GM18861 (cell line): ENCODE measurements around the gene ZNF227.
"Not testable (repeated sequence)": the region's sequence is repeated elsewhere in the genome, so short reads cannot be mapped to it uniquely, and the experiment has no call there.

Experiments used
- ATAC-seq: cut with Tn5 transposase; IDR thresholded peaks from one replicate; pipeline ENCODE4 v1.9.1; 2021; ENCODE audit not compliant: unreplicated experiment

ZNF227 gene

DNA sequence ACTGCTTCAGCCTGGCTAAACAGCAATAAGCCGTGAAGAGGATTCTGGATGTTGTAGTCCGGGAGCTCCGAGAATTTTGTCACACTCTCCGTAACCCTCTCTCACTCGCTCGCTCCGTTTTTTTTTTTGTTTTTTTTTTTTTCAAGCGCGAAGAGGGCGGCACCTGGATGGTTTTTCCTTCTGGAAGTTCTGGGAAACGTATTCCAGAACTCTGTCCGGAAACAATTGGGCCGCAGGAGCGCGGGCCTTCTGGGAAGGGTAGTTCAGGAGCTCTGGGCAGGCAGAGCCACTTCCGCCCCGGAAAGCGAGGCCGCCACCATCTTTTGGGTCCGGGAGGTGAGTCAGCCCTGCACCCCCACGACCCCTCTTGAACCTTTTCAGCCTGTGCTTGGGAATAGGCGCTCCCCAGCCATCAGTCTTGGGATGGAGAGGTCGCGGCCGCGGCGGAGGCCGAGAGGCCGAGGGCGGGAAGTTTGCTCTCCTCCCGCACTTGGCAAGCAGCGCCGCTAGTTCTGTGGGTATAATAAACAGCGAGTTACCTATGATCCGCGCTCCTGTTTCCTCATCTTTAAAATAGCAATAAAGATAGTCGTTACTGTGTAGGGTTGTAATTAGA is at the start of gene ZNF227:
Gene ZNF227, plus strand, starts transcription at position 283 of the 616 bp plus-strand sequence. CDS start 5,261 bp downstream, outside the sequence.
- ATAC-seq, result peak; percentile 61

DNA sequence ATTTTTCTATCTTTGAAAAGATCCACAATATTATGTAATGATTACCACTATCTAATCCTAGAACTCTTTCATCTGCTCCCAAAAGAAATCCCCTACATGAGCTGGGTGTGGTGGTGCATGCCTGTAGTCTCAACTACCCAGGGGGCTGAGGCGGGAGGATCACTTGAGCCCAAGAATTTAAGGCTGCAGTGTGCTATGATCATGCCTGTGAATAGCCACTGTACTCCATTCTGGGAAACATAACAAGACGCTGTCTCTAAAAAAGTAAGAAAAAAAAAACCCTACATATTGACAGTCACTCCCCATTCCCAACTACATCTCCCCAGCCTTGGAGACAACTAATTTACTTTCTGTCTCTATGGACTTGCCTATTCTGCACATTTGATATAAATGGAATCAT is 48.5 kb upstream of the ZNF227 start:
- ATAC-seq, result no peak

DNA sequence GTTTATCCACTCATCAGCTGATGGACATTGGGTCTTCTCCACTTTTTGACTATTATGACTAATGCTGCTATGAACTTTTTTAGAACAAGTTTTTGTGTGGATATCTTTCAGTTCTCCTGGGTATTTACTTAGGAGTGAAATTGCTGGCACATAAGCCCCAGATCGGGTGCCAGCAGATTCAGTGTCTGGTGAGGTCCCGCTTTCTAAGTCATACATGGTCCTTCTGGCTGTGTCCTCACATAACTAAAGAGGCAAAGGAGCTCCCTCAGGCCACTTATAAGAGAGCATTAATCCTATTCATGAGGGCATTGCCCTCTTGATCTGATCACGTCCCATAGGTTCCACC is 48.0 kb upstream of the ZNF227 start:
- ATAC-seq, result no peak

DNA sequence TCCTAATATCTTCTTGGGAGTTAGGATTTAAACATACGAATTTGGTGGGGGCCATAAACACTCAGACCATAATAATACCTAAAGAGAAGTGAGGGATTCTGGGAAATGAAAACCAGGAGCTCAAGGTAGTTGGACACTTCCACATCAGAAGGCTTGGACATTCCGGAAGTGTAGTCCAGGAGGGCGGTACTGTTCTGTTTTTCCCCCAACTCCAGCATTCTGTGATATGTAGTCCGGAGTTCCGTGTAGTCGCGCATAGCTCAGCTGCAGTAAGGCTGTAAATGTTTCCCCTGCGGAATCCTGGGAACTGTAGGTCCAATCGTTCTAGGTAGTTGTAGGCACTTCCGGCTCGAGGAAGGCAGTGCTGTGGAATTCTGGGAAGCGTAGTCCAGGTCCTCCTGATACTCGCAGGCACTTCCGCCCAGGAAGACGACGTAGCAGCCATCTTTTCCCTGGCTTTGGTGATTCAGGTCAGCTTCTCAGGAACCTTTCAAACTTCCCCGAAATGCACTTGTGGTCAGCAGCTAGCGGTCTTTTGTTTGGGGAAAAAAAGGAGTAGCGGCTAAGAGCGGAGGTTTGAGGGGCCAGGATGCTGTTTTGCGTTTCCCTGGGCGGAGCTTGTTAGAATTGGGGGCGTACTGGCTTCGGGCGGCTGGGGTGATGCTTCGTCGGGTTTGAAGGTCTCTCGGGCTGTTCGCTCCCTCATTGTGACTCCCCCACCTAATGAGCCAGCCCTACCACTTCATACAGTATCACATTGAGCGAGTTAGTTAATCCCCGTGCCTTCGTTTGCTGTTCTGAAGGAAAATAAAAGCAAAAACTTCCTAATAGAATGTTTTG is 47.4 kb upstream of the ZNF227 start, which contains the start of gene ZNF226:
Gene ZNF226, plus strand, starts transcription at position 428 of the 840 bp plus-strand sequence. CDS start 4,981 bp downstream, outside the sequence.
- ATAC-seq, result peak; percentile 89

DNA sequence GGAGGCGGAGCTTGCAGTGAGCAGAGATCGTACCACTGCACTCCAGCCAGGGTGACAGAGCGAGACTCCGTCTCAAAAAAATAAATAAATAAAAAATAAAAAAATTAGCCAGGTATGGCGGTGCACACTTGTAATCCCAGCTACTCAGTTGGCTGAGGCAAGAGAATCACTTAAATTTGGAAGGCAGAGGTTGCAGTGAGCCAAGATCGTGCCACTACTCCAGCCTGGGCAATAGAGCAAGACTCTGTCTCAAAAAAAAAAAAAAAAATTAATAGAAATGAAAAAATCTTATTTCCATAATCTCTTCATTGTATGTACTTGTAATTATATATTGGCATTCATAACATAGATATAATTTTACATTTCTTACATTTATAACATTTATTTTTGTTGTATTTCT is 41.7 kb upstream of the ZNF227 start:
- ATAC-seq, result not testable (repeated sequence)

DNA sequence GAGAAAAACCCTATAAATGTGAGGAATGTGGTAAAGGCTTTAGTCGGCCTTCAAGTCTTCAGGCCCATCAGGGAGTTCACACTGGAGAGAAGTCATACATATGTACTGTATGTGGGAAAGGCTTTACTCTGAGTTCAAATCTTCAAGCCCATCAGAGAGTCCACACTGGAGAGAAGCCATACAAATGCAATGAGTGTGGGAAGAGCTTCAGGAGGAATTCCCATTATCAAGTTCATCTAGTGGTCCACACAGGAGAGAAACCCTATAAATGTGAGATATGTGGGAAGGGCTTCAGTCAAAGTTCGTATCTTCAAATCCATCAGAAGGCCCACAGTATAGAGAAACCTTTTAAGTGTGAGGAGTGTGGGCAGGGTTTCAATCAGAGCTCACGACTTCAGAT is 35.7 kb upstream of the ZNF227 start:
- no peak for ATAC-seq

DNA sequence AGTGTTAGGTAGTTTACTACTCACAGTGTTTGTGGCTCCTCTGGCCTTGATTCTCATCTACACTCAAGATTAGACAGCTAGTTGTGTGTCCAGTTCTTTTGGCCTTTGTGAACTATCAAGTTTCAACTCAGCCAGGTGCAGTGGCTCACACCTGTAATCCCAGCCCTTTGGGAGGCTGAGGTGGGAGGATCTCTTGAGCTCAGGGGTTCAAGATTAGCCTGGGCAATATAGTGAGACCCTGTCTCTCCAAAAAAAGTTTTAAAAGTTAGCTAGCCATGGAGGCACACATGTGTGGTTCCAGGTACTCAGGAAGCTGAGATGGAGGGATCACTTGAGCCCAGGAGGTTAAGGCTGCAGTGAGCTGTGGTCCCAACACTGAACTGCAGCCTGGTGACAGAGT is 31.4 kb upstream of the ZNF227 start:
- no peak for ATAC-seq

DNA sequence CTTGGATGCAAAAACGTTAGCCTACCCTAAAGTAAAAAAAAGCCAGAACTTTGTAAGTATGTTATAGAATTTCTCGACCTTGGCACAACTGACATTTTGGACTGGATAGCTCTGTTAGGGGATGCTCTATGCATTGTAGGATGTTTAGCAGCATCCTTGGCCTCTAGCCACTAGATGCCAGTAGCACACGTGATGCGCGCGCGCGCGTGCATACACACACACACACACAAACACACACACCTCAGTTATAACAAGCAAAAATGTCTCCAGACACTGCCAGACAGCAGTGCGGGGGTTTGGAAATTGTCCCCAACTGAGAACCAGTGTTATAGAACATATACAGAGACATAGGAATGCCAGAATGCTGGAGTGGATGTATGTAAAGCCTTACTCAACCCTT is 30.2 kb upstream of the ZNF227 start:
- ATAC-seq, result no peak

DNA sequence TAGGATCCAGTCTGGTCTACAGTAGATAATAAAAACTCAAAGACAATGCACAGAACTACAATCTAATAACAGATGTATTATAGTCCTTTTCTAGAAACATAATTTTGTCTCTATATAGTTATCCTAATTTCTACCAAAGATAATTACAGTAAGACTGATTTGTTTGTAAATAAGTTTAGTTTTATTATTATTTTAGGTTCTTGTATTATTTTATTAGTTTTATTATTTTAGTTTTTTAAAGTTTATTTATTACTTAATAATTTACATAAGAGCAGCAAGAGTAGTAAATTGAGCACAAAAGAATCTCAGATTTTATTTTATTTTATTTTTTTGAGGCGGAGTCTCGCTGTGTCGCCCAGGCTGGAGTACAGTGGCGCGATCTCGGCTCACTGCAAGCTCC is 22.3 kb upstream of the ZNF227 start:
- ATAC-seq, result no peak

DNA sequence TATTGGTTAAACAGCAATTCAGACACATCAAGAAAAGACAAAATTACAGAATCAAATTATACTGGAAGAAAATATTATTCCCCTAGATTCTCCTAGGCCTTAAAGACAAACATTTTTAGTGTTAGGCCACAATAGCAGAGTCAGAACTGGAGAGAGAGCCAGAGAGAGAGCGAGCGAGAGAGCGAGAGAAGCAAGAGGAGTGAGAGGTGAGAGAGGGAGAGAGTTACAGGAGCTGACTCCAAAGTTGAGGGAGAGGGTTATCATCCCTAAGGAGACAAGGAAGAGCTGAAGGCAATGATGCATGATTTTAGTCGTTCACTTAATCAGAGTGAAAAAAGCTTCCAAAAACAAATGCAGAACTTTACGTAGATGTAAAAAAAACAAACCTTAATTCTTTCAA is 20.2 kb upstream of the ZNF227 start:
- ATAC-seq, result no peak

DNA sequence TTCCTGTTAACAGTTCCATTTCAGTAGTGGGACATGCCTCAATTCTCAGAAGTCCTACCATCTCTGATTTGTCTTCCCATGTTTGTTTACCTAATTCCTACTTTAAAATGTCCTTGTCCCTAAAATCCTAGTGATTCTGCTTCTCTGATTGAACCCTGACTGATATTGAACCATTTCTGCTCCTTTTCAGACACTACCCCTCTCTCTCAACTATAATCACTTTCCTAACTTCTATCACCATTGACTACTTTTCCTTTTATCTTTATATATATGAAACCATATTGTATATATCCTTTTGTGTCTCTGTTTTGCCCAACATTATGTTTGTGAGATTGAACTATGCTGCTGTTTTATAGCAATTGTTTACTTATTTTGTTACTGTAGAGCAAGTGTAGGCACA is 15.6 kb upstream of the ZNF227 start:
- ATAC-seq, result no peak

DNA sequence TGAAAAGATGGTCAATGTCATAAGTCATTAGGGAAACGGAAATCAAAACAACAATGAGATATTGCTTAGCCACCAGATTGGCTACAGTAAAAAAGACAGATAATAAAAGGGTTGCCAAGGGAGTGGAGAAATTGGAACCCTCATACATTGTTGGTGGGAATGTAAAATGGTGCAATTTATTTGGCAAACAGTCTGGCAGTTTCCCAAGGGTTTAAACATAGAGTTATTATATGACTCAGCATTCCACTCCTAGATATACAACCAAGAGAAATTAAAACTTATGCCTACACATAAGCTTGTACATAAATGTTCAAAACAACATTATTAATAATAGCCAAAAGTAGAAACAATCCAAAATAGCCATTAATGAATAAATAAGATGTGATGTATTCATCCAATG is 9.9 kb upstream of the ZNF227 start:
- ATAC-seq, result no peak

DNA sequence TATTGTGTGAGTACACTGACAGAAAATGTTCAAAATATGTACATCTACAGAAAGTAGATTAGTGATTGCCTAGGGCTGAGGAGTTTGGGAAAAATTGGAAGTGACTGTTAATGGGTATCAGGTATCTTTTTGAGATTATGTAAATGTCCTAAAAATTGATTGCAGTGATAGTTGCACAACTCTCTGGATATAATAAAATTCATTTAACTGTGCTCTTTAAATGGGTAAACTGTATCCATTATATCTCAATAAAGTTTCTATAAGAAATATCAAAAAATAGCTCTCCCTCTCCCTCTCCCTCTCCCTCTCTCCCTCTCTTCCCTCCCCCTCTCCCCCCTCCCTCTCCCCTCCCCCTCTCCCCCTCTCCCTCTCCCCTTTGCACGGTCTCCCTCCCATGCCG is 9.4 kb upstream of the ZNF227 start:
- no peak for ATAC-seq

DNA sequence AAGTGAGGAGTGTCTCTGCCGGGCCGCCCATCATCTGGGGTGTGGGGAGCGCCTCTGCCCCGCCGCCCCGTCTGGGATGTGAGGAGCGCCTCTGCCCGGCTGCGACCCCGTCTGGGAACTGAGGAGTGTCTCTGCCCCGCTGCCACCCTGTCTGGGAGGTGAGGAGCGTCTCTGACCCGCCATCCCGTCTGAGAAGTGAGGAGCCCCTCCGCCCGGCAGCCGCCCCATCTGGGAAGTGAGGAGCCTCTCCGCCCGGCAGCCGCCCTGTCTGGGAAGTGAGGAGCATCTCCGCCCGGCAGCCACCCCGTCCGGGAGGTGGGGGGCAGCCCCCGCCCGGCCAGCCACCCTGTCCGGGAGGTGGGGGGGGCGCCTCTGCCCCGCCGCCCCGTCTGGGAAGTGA is 8.5 kb upstream of the ZNF227 start:
- not testable (repeated sequence) for ATAC-seq

DNA sequence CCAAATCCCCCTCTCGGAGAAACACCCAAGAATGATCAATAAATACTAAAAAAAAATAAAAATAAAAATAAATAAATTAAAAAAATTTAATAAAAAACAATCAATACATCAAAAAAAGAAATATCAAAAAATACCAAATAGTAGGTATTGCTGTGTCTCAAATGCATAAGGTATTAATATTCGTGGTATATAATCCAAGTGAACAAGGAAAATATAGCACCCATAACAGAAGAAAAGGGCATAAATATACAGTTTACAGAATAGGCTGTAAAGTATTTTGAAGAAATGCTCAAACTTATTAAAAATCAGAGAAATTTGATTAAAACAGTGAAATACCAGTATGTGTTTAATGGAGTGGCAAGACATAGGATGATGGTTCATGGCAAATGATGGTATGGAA is 7.6 kb upstream of the ZNF227 start:
- ATAC-seq, result no peak

DNA sequence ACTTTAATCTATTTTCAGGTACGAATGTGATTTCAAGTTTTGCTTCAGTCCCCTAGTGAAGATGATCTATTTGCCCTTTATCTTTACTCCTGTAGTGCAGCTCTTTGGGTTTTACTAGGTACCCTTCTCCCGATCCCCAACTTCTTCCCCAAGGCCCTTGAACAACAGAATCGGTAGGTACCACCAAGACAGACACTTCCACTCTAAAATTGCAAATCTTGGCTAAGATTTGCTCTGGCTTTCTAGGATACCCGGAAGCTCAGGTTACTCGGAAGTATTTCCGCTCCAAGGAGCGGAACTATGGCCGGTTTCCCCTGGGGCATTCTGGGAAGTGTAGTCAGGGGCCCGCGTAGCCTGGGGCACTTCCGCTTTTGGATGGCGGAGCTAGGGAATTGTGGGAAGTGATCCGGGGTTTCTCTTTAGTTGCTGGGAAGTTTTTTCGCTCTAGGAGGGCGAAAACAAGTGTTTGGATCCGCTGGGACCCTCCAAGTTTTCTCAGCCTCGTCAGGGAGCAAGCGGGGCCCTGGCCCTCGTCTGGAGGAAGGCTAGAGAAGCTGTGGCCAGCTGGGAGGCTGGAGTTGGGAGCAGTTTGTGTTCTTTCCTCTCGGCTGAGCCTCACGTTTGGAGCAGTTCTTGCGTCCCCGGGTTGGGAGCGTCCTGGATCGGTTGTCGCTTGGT is 5.1 kb upstream of the ZNF227 start:
- ATAC-seq, result peak; percentile 84

DNA sequence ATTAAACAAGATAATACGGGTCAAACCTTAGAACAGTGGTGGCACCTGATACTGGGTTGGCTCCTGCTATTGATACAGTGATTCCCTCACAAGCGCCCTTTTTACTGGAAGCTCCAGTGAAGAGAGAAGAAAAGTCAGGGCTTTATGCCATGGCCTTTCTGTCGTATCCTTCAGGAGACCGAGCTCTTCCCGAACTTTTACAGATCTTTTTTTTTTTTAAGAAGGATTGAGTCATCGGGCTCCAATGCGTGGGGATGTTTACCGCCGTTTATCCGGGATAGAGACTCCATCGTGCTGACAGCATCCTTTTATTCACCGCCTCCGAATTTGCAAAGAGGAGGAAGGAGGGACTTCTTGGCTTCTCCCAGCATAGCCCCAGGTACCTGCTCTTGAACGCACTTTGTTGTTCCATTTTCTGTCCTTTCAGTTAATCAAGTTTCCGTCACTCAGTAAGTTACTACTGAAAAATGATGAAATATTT is 574 bp downstream of the ZNF227 start:
- no peak for ATAC-seq

DNA sequence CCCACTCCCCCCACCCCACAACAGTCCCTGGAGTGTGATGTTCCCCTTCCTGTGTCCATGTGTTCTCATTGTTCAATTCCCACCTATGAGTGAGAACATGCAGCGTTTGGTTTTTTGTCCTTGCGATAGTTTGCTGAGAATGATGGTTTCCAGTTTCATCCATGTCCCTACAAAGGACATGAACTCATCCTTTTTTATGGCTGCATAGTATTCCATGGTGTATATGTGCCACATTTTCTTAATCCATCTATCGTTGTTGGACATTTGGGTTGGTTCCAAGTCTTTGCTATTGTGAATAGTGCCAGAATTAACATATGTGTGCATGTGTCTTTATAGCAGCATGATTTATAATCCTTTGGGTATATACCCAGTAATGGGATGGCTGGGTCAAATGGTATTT is 7.6 kb downstream of the ZNF227 start:
- not testable (repeated sequence) for ATAC-seq

DNA sequence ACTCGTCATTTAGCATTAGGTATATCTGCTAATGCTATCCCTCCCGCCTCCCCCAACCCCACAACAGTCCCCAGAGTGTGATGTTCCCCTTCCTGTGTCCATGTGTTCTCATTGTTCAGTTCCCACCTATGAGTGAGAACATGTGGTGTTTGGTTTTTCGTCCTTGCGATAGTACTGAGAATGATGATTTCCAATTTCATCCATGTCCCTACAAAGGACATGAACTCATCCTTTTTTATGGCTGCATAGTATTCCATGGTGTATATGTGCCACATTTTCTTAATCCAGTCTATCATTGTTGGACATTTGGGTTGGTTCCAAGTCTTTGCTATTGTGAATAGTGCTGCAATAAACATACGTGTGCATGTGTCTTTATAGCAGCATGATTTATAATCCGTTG is 8.4 kb downstream of the ZNF227 start:
- ATAC-seq, result not testable (repeated sequence)

DNA sequence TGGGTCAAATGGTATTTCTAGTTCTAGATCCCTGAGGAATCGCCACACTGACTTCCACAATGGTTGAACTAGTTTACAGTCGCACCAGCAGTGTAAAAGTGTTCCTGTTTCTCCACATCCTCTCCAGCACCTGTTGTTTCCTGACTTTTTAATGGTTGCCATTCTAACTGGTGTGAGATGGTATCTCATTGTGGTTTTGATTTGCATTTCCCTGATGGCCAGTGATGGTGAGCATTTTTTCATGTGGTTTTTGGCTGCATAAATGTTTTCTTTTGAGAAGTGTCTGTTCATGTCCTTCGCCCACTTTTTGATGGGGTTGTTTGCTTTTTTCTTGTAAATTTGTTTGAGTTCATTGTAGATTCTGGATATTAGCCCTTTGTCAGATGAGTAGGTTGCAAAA is 9.0 kb downstream of the ZNF227 start:
- ATAC-seq, result not testable (repeated sequence)

DNA sequence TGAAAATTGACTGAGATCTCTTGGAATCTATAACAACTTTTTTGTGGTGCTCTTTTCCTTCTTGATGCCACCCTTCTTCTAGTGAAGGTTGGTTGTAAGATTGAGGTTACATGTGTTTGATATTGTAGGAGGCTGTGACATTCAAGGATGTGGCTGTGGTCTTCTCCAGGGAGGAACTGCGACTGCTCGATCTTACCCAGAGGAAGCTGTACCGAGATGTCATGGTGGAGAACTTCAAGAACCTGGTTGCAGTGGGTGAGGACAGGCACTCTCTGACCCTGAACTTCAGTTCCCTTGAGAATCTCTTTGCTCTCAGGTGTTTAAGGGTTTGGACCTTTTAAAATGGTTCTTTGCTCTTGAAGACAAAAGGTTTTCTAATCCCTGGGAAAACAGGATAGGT is 16.0 kb downstream of the ZNF227 start:
- no peak for ATAC-seq

DNA sequence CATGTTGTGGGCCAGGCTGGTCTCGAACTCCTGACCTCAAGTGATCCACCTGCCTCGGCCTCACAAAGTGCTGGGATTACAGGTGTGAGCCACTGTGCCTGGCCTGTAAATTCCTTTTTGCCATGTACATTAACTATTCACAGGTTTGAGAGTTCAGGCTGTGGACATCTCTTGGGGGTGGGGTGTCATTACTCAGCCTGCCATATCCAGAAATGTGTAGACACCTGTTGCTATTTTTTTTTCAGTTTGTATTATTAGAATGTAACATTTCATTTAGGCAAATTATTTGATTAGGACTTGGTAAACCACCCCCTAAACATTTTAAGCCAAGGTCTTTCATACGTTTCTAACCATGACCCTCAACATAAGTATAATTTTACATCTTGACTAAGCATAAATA is 20.5 kb downstream of the ZNF227 start:
- no peak for ATAC-seq
